Activated CD8-positive, alpha-beta T cell treated with anti-CD3 and anti-CD28 coated beads for 36 hours (primary cell): ENCODE results near the gene IKZF1. TPM values are rescaled to one million over a fixed set of nuclear protein-coding genes. Genes with fewer than 3 reads are reported as not detected.

Experiments used
- ATAC-seq: fragments of 200-7000 bp; cut with Tn5 transposase; one replicate; pipeline ENCODE4 v1.10.0; 2021; ENCODE audit warnings: mild to moderate bottlenecking, moderate library complexity
- CTCF ChIA-PET: fragments of 350-600 bp; sonication (Branson Sonifier 250); formaldehyde crosslinking; loops from one replicate; lab custom pipeline; 2021; ENCODE audit warnings: antibody characterized with exemption; lab: Charles Lee
- POLR2A ChIA-PET: fragments of 350-600 bp; sonication (Branson Sonifier 250); formaldehyde crosslinking; loops from one replicate; lab custom pipeline; 2021; ENCODE audit warnings: antibody characterized with exemption; lab: Charles Lee
- DNase-seq: peaks from one replicate; pipeline ENCODE4 v3.0.0-alpha.2; 2020
- H3K27ac Mint-ChIP-seq: one replicate; pipeline ENCODE4 v1.8.0; 2021; ENCODE audit warnings: mild to moderate bottlenecking, mixed read lengths
- H3K27me3 Mint-ChIP-seq: one replicate; pipeline ENCODE4 v1.8.0; 2021; ENCODE audit warnings: mixed read lengths
- H3K36me3 Mint-ChIP-seq: one replicate; pipeline ENCODE4 v1.8.0; 2021; ENCODE audit warnings: low read depth, mixed read lengths
- H3K4me1 Mint-ChIP-seq: one replicate; pipeline ENCODE4 v1.8.0; 2021; ENCODE audit warnings: low read depth, mixed read lengths
- H3K4me3 Mint-ChIP-seq: one replicate; pipeline ENCODE4 v1.8.0; 2021; ENCODE audit warnings: mild to moderate bottlenecking, moderate library complexity, mixed read lengths
- H3K9me3 Mint-ChIP-seq: one replicate; pipeline ENCODE4 v1.8.0; 2021; ENCODE audit warnings: mixed read lengths
- intact Hi-C: fragments of 100-400 bp; cut with micrococcal nuclease; formaldehyde crosslinking; loops from one replicate; pipeline ENCODE4 v1.10.0; 2022
- total RNA-seq, 2 experiments: library from RNA; stranded (reverse); gene quantifications; one replicate each; pipeline ENCODE4 v1.2.3, GENCODE V29; 2021
- TF ChIP-seq, protein P1 (sequence below): fragments of 200-600 bp; IDR thresholded peaks from one replicate; pipeline ENCODE4 v1.8.0; 2022; ENCODE audit warnings: antibody characterized with exemption, mild to moderate bottlenecking

IKZF1 gene
- 100 to 1,000 TPM; 277 to 295 TPM for total RNA-seq

DNA sequence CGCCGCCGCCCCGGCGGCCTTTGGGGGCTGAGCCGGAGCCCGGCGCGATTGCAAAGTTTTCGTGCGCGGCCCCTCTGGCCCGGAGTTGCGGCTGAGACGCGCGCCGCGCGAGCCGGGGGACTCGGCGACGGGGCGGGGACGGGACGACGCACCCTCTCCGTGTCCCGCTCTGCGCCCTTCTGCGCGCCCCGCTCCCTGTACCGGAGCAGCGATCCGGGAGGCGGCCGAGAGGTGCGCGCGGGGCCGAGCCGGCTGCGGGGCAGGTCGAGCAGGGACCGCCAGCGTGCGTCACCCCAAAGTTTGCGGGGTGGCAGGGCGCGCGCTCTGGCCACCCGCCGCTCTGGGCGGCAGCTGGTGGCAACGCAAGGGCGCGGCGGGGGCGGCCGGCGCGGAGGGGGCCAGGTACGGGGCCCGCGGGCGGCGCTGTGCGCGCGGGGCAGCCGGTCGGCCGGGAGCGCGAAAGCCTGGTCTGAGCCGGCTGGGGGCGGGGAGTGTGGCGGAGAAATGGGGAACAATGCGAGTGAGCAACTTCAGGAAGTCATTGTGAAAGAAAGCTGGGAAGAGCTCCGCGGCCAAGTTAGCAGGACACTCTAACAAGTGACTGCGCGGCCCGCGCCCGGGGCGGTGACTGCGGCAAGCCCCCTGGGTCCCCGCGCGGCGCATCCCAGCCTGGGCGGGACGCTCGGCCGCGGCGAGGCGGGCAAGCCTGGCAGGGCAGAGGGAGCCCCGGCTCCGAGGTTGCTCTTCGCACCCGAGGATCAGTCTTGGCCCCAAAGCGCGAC lies at the start of gene IKZF1:
TSS of gene IKZF1 (plus strand) at position 588 of the 782 bp plus-strand sequence. CDS start 14,346 bp downstream, outside the sequence.
- peak; percentile 25 for ATAC-seq
- POLR2A ChIA-PET, result interaction anchor here (0.7 to 30.3 kb wide), 15 partner anchors 11 to 106 kb away, joined by 3 to 1646 read pairs (median 11); no protein-coding TSS in a partner anchor
- Mint-ChIP-seq H3K4me3 (peak within 1 kb of the TSS; percentile 94), H3K27me3 (no peaks in the 10 kb centered on the region), H3K27ac (peak within 1 kb of the TSS; percentile 97), H3K4me1 (peaks cover 33% of the 10 kb centered on the region), H3K36me3 (peaks cover 46% of the 10 kb centered on the region), H3K9me3 (no peaks in the 10 kb centered on the region)
- intact Hi-C loops, result no loop called here
- TF ChIP-seq, protein P1, sequence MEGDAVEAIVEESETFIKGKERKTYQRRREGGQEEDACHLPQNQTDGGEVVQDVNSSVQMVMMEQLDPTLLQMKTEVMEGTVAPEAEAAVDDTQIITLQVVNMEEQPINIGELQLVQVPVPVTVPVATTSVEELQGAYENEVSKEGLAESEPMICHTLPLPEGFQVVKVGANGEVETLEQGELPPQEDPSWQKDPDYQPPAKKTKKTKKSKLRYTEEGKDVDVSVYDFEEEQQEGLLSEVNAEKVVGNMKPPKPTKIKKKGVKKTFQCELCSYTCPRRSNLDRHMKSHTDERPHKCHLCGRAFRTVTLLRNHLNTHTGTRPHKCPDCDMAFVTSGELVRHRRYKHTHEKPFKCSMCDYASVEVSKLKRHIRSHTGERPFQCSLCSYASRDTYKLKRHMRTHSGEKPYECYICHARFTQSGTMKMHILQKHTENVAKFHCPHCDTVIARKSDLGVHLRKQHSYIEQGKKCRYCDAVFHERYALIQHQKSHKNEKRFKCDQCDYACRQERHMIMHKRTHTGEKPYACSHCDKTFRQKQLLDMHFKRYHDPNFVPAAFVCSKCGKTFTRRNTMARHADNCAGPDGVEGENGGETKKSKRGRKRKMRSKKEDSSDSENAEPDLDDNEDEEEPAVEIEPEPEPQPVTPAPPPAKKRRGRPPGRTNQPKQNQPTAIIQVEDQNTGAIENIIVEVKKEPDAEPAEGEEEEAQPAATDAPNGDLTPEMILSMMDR, result no peak
- DNase-seq, result peak; percentile 66
- CTCF ChIA-PET, result interaction anchor here (1.0 to 12.9 kb wide), 10 partner anchors 11 to 114 kb away, joined by 3 to 209 read pairs (median 6); no protein-coding TSS in a partner anchor

DNA sequence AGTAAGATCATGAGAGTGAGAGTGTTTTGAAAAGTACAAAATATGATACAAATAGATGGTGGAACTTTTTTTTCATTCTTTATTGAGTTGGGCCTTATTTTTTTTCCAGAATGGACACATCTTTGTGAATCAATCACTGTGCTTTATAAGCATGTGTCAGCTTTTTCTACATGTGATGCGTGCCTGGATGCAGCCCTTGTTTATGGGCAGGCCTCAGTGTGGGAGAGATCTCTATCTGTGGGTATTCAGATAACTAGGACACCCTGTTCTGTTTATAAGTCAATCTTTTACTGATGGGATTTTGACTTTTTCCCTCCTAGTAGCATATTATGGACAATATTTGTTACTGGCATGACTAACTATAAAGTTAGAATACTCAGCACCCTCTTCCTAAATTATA lies 42.9 kb upstream of the IKZF1 start:
- peaks cover 83% of the 10 kb centered on the region for H3K4me1 Mint-ChIP-seq
- ChIA-PET POLR2A (interaction anchor here (0.9 to 9.7 kb wide), 9 partner anchors 9 to 98 kb away, joined by 3 to 133 read pairs (median 4); no protein-coding TSS in a partner anchor), CTCF (interaction anchor here (1.0 to 1.8 kb wide), 4 partner anchors 25 to 107 kb away, joined by 3 to 7 read pairs (median 4); no protein-coding TSS in a partner anchor)
- H3K27ac Mint-ChIP-seq, result peak overlapping the region; percentile 92
- H3K27me3 Mint-ChIP-seq, result no peaks in the 10 kb centered on the region
- H3K4me3 Mint-ChIP-seq, result peak overlapping the region; percentile 45
- peaks cover 9% of the 10 kb centered on the region for H3K9me3 Mint-ChIP-seq
- intact Hi-C loops, result loop anchor here (10.0 kb wide), 1 partner anchor 117 kb away; no protein-coding TSS in a partner anchor
- ATAC-seq (no peak), DNase-seq (peak; percentile 59)
- H3K36me3 Mint-ChIP-seq, result peaks cover 11% of the 10 kb centered on the region
- TF ChIP-seq, protein P1, result no peak

DNA sequence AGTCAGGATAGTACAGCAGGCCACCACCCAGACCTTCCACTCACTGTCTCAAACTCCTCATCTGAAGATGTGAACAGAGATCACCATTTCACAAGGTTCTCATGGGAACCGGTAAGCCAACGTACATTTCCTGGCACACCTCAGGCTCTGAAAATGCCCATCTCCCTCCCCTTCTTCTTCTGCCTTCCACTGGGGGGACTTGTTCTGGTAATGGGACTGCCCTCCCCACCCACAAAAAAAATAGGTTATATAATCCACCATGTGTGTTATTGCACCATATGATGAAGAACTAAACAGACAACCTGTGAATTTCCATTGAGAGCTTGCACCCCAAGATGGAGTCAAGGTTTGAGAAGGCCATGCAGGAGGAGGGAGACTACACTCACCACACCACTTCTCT lies 42.1 kb upstream of the IKZF1 start:
- ATAC-seq, result no peak

DNA sequence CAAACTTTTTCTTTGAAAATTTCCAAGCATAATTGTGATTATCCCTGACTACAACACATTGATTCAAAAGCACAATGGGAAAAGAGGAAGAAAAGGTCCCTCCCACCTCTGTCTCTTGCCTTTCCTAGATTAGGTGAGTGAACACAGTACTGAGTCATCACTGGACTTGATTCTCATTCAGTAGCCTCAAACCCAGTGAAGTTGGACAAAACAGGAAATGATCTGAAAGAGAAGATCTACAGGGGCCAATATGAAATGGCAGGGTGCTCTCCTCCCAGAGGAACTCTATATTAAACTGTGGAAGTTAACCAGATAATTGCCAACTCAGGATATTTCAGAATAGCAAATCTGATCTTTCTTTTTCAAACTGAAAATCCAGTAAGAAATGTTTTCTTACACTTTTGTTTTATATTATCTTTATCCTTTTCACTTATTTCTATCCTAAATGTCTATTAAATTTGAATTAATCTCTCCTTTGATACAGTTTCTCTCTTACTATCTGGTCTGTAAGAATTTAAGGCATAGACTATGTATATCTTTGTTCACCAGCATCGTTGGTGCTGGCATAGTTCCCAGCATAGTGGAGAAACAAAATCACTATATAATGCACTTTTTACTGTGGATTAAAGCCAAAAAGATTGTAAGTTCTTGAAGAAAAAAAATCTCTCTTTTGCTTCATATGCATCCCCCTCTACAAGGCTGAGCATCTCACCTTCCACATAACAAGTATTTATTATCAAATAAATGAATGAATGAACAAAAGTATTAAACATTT lies 41.4 kb upstream of the IKZF1 start:
- H3K27ac Mint-ChIP-seq, result peak overlapping the region; percentile 92
- peaks cover 11% of the 10 kb centered on the region for H3K36me3 Mint-ChIP-seq
- TF ChIP-seq, protein P1, result no peak
- peaks cover 4% of the 10 kb centered on the region for H3K9me3 Mint-ChIP-seq
- CTCF ChIA-PET, result interaction anchor here (1.3 to 9.1 kb wide), 4 partner anchors 9 to 83 kb away, joined by 3 to 77 read pairs (median 26); no protein-coding TSS in a partner anchor
- peaks cover 89% of the 10 kb centered on the region for H3K4me1 Mint-ChIP-seq
- ATAC-seq (peak; percentile 15), DNase-seq (no peak)
- POLR2A ChIA-PET, result interaction anchor here (1.0 to 9.7 kb wide), 8 partner anchors 9 to 97 kb away, joined by 3 to 133 read pairs (median 5); partner anchors contain the start of gene IKZF1
- H3K4me3 Mint-ChIP-seq, result peak overlapping the region; percentile 45
- intact Hi-C loops, result loop anchor here (10.0 kb wide), 1 partner anchor 118 kb away; no protein-coding TSS in a partner anchor
- no peaks in the 10 kb centered on the region for H3K27me3 Mint-ChIP-seq

More for the DNA sequence above, 42.1 kb upstream of the IKZF1 start:
- TF ChIP-seq, protein P1, result no peak
- no peaks in the 10 kb centered on the region for H3K27me3 Mint-ChIP-seq
- peak overlapping the region; percentile 45 for H3K4me3 Mint-ChIP-seq
- H3K27ac Mint-ChIP-seq, result peak overlapping the region; percentile 92
- no peak for DNase-seq
- peaks cover 86% of the 10 kb centered on the region for H3K4me1 Mint-ChIP-seq
- CTCF ChIA-PET, result no interaction called here
- intact Hi-C loops, result loop anchor here (10.0 kb wide), 1 partner anchor 118 kb away; no protein-coding TSS in a partner anchor
- POLR2A ChIA-PET, result interaction anchor here (0.8 to 9.7 kb wide), 7 partner anchors 10 to 105 kb away, joined by 4 to 133 read pairs (median 6); partner anchors contain the start of gene IKZF1
- peaks cover 7% of the 10 kb centered on the region for H3K9me3 Mint-ChIP-seq
- H3K36me3 Mint-ChIP-seq, result peaks cover 11% of the 10 kb centered on the region
